Measurements from ENCODE around the gene PNPT1. TPM values are rescaled to one million over a fixed set of nuclear protein-coding genes. Genes with fewer than 3 reads are reported as not detected.

PNPT1 gene
- total and polyA plus RNA-seq, 2 of the 13 experiments (the other 11 are each of a cell fraction or from before 2014, with no cell fraction given): 23.4 to 61.0 TPM

GRCh38 chr2:55617175-55618024, 76.2 kb downstream of the PNPT1 start, which contains the start of gene PPP4R3B (continued):
- TF ChIP-seq KLF16 (CRISPR knock-in tag; IDR thresholded peaks at IDR 0.05) (peak; percentile 54 to 99), SMYD3 (CRISPR knock-in tag; IDR thresholded peaks at IDR 0.05) (peak; percentile 75; the same call in 1 of the 2 replicates), MATR3 (CRISPR knock-in tag; IDR thresholded peaks at IDR 0.05) (no peak), ASH2L (IDR thresholded peaks at IDR 0.05; ENCODE audit: insufficient read length, low read depth, low read length) (peak; percentile 71), CHD4 (IDR thresholded peaks at IDR 0.05; ENCODE audit: borderline replicate concordance, low read length) (no peak), STAT5B (CRISPR knock-in tag; IDR thresholded peaks at IDR 0.05) (no peak; the same call in 1 of the 2 replicates), MYC (CRISPR knock-in tag; IDR thresholded peaks at IDR 0.05; ENCODE audit: borderline replicate concordance) (peak; percentile 99), ZNF18 (CRISPR knock-in tag; IDR thresholded peaks at IDR 0.05; ENCODE audit: insufficient replicate concordance) (no peak), ZNF451 (CRISPR knock-in tag; IDR thresholded peaks at IDR 0.05) (no peak; the same call in 1 of the 2 replicates), ZSCAN20 (CRISPR knock-in tag; IDR thresholded peaks at IDR 0.05; ENCODE audit: borderline replicate concordance) (0 out of 2 replicates have a peak, but pooled peaks have one; percentile 53), PTBP1 (IDR thresholded peaks at IDR 0.05; ENCODE audit: low read depth, low read length, poor library complexity, severe bottlenecking) (no peak), SRSF1 (optimal IDR thresholded peaks at IDR 0.05; ENCODE audit: low read depth, low read length) (peak; percentile 99), ZFAT (CRISPR knock-in tag; conservative IDR thresholded peaks at IDR 0.05) (peak; percentile 72; the same call in 1 of the 2 replicates), HNRNPK (IDR thresholded peaks at IDR 0.05; ENCODE audit: low read depth, low read length, poor library complexity, severe bottlenecking) (no peak), NBN (conservative IDR thresholded peaks at IDR 0.05) (no peak), ZNF740 (CRISPR knock-in tag; IDR thresholded peaks at IDR 0.05) (peak; percentile 60; the same call in 1 of the 2 replicates), SOX5 (CRISPR knock-in tag; IDR thresholded peaks at IDR 0.05; ENCODE audit: borderline replicate concordance) (peak; percentile 82), RCOR2 (CRISPR knock-in tag; IDR thresholded peaks at IDR 0.05) (peak; percentile 62; the same call in 1 of the 2 replicates), ZNF598 (CRISPR knock-in tag; IDR thresholded peaks at IDR 0.05; ENCODE audit: borderline replicate concordance) (peak; percentile 65; the same call in 1 of the 2 replicates), SMC3 (IDR thresholded peaks at IDR 0.05; ENCODE audit: low read length) (no peak), NRL (CRISPR knock-in tag; IDR thresholded peaks at IDR 0.05; ENCODE audit: borderline replicate concordance) (peak; percentile 89; the same call in 1 of the 2 replicates), NKX3-1 (CRISPR knock-in tag; IDR thresholded peaks at IDR 0.05) (peak; percentile 94; the same call in 1 of the 2 replicates), ZNF768 (CRISPR knock-in tag; IDR thresholded peaks at IDR 0.05) (peak; percentile 74), ZNF432 (CRISPR knock-in tag; IDR thresholded peaks at IDR 0.05; ENCODE audit: borderline replicate concordance) (no peak), MAFF (IDR thresholded peaks at IDR 0.05; ENCODE audit: low read depth, low read length) (peak; percentile 52; the same call in 1 of the 2 replicates)
- TF ChIP-seq, protein P1, sequence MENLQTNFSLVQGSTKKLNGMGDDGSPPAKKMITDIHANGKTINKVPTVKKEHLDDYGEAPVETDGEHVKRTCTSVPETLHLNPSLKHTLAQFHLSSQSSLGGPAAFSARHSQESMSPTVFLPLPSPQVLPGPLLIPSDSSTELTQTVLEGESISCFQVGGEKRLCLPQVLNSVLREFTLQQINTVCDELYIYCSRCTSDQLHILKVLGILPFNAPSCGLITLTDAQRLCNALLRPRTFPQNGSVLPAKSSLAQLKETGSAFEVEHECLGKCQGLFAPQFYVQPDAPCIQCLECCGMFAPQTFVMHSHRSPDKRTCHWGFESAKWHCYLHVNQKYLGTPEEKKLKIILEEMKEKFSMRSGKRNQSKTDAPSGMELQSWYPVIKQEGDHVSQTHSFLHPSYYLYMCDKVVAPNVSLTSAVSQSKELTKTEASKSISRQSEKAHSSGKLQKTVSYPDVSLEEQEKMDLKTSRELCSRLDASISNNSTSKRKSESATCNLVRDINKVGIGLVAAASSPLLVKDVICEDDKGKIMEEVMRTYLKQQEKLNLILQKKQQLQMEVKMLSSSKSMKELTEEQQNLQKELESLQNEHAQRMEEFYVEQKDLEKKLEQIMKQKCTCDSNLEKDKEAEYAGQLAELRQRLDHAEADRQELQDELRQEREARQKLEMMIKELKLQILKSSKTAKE (CRISPR knock-in tag; IDR thresholded peaks at IDR 0.05; ENCODE audit: borderline replicate concordance): peak; percentile 77
